Urothelium cell line (cell line): ENCODE results near the gene ZNF320.
A peak's percentile ranks its signal among the peaks of the same experiment; 100 is the strongest.
"Not testable (repeated sequence)": the region's sequence is repeated elsewhere in the genome, so short reads cannot be mapped to it uniquely, and the experiment has no call there.

Experiments used
- DNase-seq: peaks from one replicate; pipeline ENCODE4 v3.0.0; 2011; ENCODE audit warnings: low spot score, mixed read lengths
- FAIRE-seq: peaks from 2 replicates; lab custom pipeline; 2011; peaks lifted over from hg19 to GRCh38; lab: Jason Lieb, UNC

ZNF320 gene

GRCh38 chr19:52897138-52897935 lies at the start of gene ZNF320:
ZNF320 (minus strand) TSS chr19:52897635; CDS start chr19:52890255, 7,380 bp downstream.
- DNase-seq (peak; percentile 97), FAIRE-seq (peak; percentile 89)

GRCh38 chr19:52946322-52947310 lies 49.2 kb upstream of the ZNF320 start:
- FAIRE-seq (no peak), DNase-seq (no peak)

GRCh38 chr19:52945652-52946321 lies 48.4 kb upstream of the ZNF320 start:
- no peak for FAIRE-seq
- no peak for DNase-seq

- not testable (repeated sequence) for DNase-seq, FAIRE-seq
These were observed 47.5 kb upstream of the ZNF320 start for GRCh38 chr19:52944703-52945493.

- DNase-seq (no peak), FAIRE-seq (no peak)
These were observed 46.6 kb upstream of the ZNF320 start for GRCh38 chr19:52943884-52944643.

- no peak for DNase-seq
- no peak for FAIRE-seq
These were observed 45.9 kb upstream of the ZNF320 start for GRCh38 chr19:52943134-52943883.

GRCh38 chr19:52942386-52943133 lies 45.1 kb upstream of the ZNF320 start:
- peak; percentile 85 for DNase-seq
- peak; percentile 50 for FAIRE-seq

GRCh38 chr19:52941941-52942385 lies 44.5 kb upstream of the ZNF320 start:
- no peak for FAIRE-seq
- DNase-seq = peak; percentile 7

- not testable (repeated sequence) for FAIRE-seq, DNase-seq
These were observed 44.1 kb upstream of the ZNF320 start for GRCh38 chr19:52941523-52941922.

GRCh38 chr19:52940905-52941304 lies 43.5 kb upstream of the ZNF320 start:
- not testable (repeated sequence) for DNase-seq, FAIRE-seq

- DNase-seq (no peak), FAIRE-seq (no peak)
These were observed 41.3 kb upstream of the ZNF320 start for GRCh38 chr19:52938761-52939160.

GRCh38 chr19:52936954-52937325 lies 39.5 kb upstream of the ZNF320 start:
- FAIRE-seq (no peak), DNase-seq (no peak)

GRCh38 chr19:52936151-52936953 lies 38.9 kb upstream of the ZNF320 start:
- no peak for DNase-seq
- FAIRE-seq = no peak

GRCh38 chr19:52935434-52935833 lies 38.0 kb upstream of the ZNF320 start:
- FAIRE-seq (no peak), DNase-seq (peak; percentile 6)

- DNase-seq, FAIRE-seq: not testable (repeated sequence)
These were observed 27.2 kb upstream of the ZNF320 start for GRCh38 chr19:52924641-52925040.

GRCh38 chr19:52923778-52924593 lies 26.6 kb upstream of the ZNF320 start:
- no peak for FAIRE-seq
- no peak for DNase-seq
